ENCODE measurements around the gene DDB1.
"Not testable (repeated sequence)": the region's sequence is repeated elsewhere in the genome, so short reads cannot be mapped to it uniquely, and the experiment has no call there.

The DDB1 gene

GRCh38 chr11:61264371-61264770 lies 68.5 kb downstream of the DDB1 start:
- H3K27me3 ChIP-seq (ENCODE audit: control insufficient read depth in 5 of 5, insufficient read depth in 4 of 5, low read length in 5 of 5), result no peaks in the 10 kb centered on the region
- H3K36me3 ChIP-seq (ENCODE audit: control insufficient read depth in 5 of 5, insufficient read depth in 5 of 5, low read length in 5 of 5), result no peaks in the 10 kb centered on the region
- no peaks in the 10 kb centered on the region for H3K9me3 ChIP-seq (ENCODE audit: control insufficient read depth in 5 of 5, low read length in 5 of 5)
- H3K4me1 ChIP-seq (ENCODE audit: control insufficient read depth in 5 of 5, insufficient read depth in 5 of 5, low read length in 5 of 5), result peaks cover 0 to 2% (median 0%) of the 10 kb centered on the region in 5 donors
- no peak overlapping the region for H3K27ac ChIP-seq (ENCODE audit: low read depth, low read length)
- no peak overlapping the region for H3K9ac ChIP-seq (ENCODE audit: low read length in 5 of 5)
- no peak overlapping the region for H3K4me3 ChIP-seq (ENCODE audit: low read depth in 1 of 5, low read length in 5 of 5)

GRCh38 chr11:61259363-61259762 lies 73.5 kb downstream of the DDB1 start:
- no peak overlapping the region for H3K4me3 ChIP-seq (ENCODE audit: low read depth in 1 of 5, low read length in 5 of 5)

GRCh38 chr11:61258546-61258945 lies 74.4 kb downstream of the DDB1 start:
- Histone ChIP-seq H3K9ac (ENCODE audit: low read length in 5 of 5) (no peak overlapping the region), H3K4me3 (ENCODE audit: low read depth in 1 of 5, low read length in 5 of 5) (no peak overlapping the region), H3K27ac (ENCODE audit: low read depth, low read length) (no peak overlapping the region), H3K36me3 (ENCODE audit: control insufficient read depth in 5 of 5, insufficient read depth in 5 of 5, low read length in 5 of 5) (peaks cover 0 to 3% (median 0%) of the 10 kb centered on the region in 5 donors), H3K4me1 (ENCODE audit: control insufficient read depth in 5 of 5, insufficient read depth in 5 of 5, low read length in 5 of 5) (peaks cover 0 to 11% (median 0%) of the 10 kb centered on the region in 5 donors), H3K27me3 (ENCODE audit: control insufficient read depth in 5 of 5, insufficient read depth in 4 of 5, low read length in 5 of 5) (no peaks in the 10 kb centered on the region), H3K9me3 (ENCODE audit: control insufficient read depth in 5 of 5, low read length in 5 of 5) (no peaks in the 10 kb centered on the region)

More at GRCh38 chr11:61259363-61259762, 73.5 kb downstream of the DDB1 start:
- no peaks in the 10 kb centered on the region for H3K9me3 ChIP-seq (ENCODE audit: control insufficient read depth in 5 of 5, low read length in 5 of 5)
- H3K9ac ChIP-seq (ENCODE audit: low read length in 5 of 5), result no peak overlapping the region
- H3K36me3 ChIP-seq (ENCODE audit: control insufficient read depth in 5 of 5, insufficient read depth in 5 of 5, low read length in 5 of 5), result peaks cover 0 to 3% (median 0%) of the 10 kb centered on the region in 5 donors
- H3K27ac ChIP-seq (ENCODE audit: low read depth, low read length), result no peak overlapping the region
- H3K27me3 ChIP-seq (ENCODE audit: control insufficient read depth in 5 of 5, insufficient read depth in 4 of 5, low read length in 5 of 5), result no peaks in the 10 kb centered on the region
- peaks cover 0 to 11% (median 0%) of the 10 kb centered on the region in 5 donors for H3K4me1 ChIP-seq (ENCODE audit: control insufficient read depth in 5 of 5, insufficient read depth in 5 of 5, low read length in 5 of 5)

GRCh38 chr11:61256710-61257482 lies 76.0 kb downstream of the DDB1 start:
- peaks cover 0 to 3% (median 0%) of the 10 kb centered on the region in 5 donors for H3K36me3 ChIP-seq (ENCODE audit: control insufficient read depth in 5 of 5, insufficient read depth in 5 of 5, low read length in 5 of 5)

GRCh38 chr11:61254403-61255025 lies 78.4 kb downstream of the DDB1 start:
- H3K9me3 ChIP-seq (ENCODE audit: control insufficient read depth in 5 of 5, low read length in 5 of 5), result no peaks in the 10 kb centered on the region
- no peak overlapping the region for H3K9ac ChIP-seq (ENCODE audit: low read length in 5 of 5)
- no peak overlapping the region for H3K4me3 ChIP-seq (ENCODE audit: low read depth in 1 of 5, low read length in 5 of 5)
- no peak overlapping the region for H3K27ac ChIP-seq (ENCODE audit: low read depth, low read length)
- H3K4me1 ChIP-seq (ENCODE audit: control insufficient read depth in 5 of 5, insufficient read depth in 5 of 5, low read length in 5 of 5), result peaks cover 0 to 19% (median 13%) of the 10 kb centered on the region in 5 donors
- peaks cover 0 to 3% (median 0%) of the 10 kb centered on the region in 5 donors for H3K36me3 ChIP-seq (ENCODE audit: control insufficient read depth in 5 of 5, insufficient read depth in 5 of 5, low read length in 5 of 5)
- no peaks in the 10 kb centered on the region for H3K27me3 ChIP-seq (ENCODE audit: control insufficient read depth in 5 of 5, insufficient read depth in 4 of 5, low read length in 5 of 5)

More at GRCh38 chr11:61256710-61257482, 76.0 kb downstream of the DDB1 start:
- Histone ChIP-seq H3K9ac (ENCODE audit: low read length in 5 of 5) (no peak overlapping the region), H3K27me3 (ENCODE audit: control insufficient read depth in 5 of 5, insufficient read depth in 4 of 5, low read length in 5 of 5) (no peaks in the 10 kb centered on the region), H3K9me3 (ENCODE audit: control insufficient read depth in 5 of 5, low read length in 5 of 5) (no peaks in the 10 kb centered on the region), H3K27ac (ENCODE audit: low read depth, low read length) (no peak overlapping the region), H3K4me1 (ENCODE audit: control insufficient read depth in 5 of 5, insufficient read depth in 5 of 5, low read length in 5 of 5) (peaks cover 0 to 11% (median 0%) of the 10 kb centered on the region in 5 donors), H3K4me3 (ENCODE audit: low read depth in 1 of 5, low read length in 5 of 5) (no peak overlapping the region)

GRCh38 chr11:61252332-61252731 lies 80.6 kb downstream of the DDB1 start:
- peaks cover 2 to 29% (median 22%) of the 10 kb centered on the region in 5 donors for H3K4me1 ChIP-seq (ENCODE audit: control insufficient read depth in 5 of 5, insufficient read depth in 5 of 5, low read length in 5 of 5)
- H3K36me3 ChIP-seq (ENCODE audit: control insufficient read depth in 5 of 5, insufficient read depth in 5 of 5, low read length in 5 of 5); H3K27me3 ChIP-seq (ENCODE audit: control insufficient read depth in 5 of 5, insufficient read depth in 4 of 5, low read length in 5 of 5); H3K4me3 ChIP-seq (ENCODE audit: low read depth in 1 of 5, low read length in 5 of 5); H3K9ac ChIP-seq (ENCODE audit: low read length in 5 of 5); H3K9me3 ChIP-seq (ENCODE audit: control insufficient read depth in 5 of 5, low read length in 5 of 5); H3K27ac ChIP-seq (ENCODE audit: low read depth, low read length): not testable (repeated sequence)

GRCh38 chr11:61250796-61251765 lies 81.8 kb downstream of the DDB1 start:
- H3K4me3 ChIP-seq (ENCODE audit: low read depth in 1 of 5, low read length in 5 of 5); H3K36me3 ChIP-seq (ENCODE audit: control insufficient read depth in 5 of 5, insufficient read depth in 5 of 5, low read length in 5 of 5); H3K9me3 ChIP-seq (ENCODE audit: control insufficient read depth in 5 of 5, low read length in 5 of 5); H3K9ac ChIP-seq (ENCODE audit: low read length in 5 of 5); H3K27me3 ChIP-seq (ENCODE audit: control insufficient read depth in 5 of 5, insufficient read depth in 4 of 5, low read length in 5 of 5); H3K27ac ChIP-seq (ENCODE audit: low read depth, low read length): not testable (repeated sequence)
- H3K4me1 ChIP-seq (ENCODE audit: control insufficient read depth in 5 of 5, insufficient read depth in 5 of 5, low read length in 5 of 5), result peaks cover 2 to 25% (median 20%) of the 10 kb centered on the region in 5 donors

Data from subcutaneous abdominal adipose tissue (tissue), 5 donors.